HFF-Myc (cell line): ENCODE results near the gene NAPA.

Source experiments
- DNase-seq: peaks from one replicate; pipeline ENCODE4 v3.0.0-alpha.2; 2011; ENCODE audit warnings: low read depth; ENCODE audit errors: extremely low read depth
- H3K4me3 ChIP-seq: replicated peaks from 2 replicates; pipeline ENCODE4 v1.5.1; 2011; ENCODE audit warnings: low read depth, mild to moderate bottlenecking, control low read depth, low read length
- CTCF ChIP-seq: IDR thresholded peaks from 2 replicates; pipeline ENCODE4 v1.5.1; 2012; ENCODE audit warnings: mild to moderate bottlenecking, low read depth, low read length, control low read depth; ENCODE audit errors: missing control alignments

The NAPA gene

GRCh38 chr19:47529018-47529742 is 14.3 kb upstream of the NAPA start:
- no peak for DNase-seq
- H3K4me3 ChIP-seq = no peak overlapping the region
- no peak for TF ChIP-seq CTCF

- no peak for TF ChIP-seq CTCF
- no peak overlapping the region for H3K4me3 ChIP-seq
- no peak for DNase-seq
These were observed 11.9 kb upstream of the NAPA start for GRCh38 chr19:47526798-47527197.

- no peak for DNase-seq
- no peak overlapping the region for H3K4me3 ChIP-seq
- TF ChIP-seq CTCF = no peak
These were observed 8.6 kb upstream of the NAPA start for GRCh38 chr19:47523473-47523872.

- no peak for TF ChIP-seq CTCF
- no peak for DNase-seq
- no peak overlapping the region for H3K4me3 ChIP-seq
These were observed 6.8 kb upstream of the NAPA start for GRCh38 chr19:47521473-47522180.

- no peak for DNase-seq
- no peak overlapping the region for H3K4me3 ChIP-seq
- TF ChIP-seq CTCF = no peak
These were observed 6.0 kb upstream of the NAPA start for GRCh38 chr19:47520839-47521238.

- no peak overlapping the region for H3K4me3 ChIP-seq
- DNase-seq = no peak
- no peak for TF ChIP-seq CTCF
These were observed 5.5 kb upstream of the NAPA start for GRCh38 chr19:47520343-47520806.

GRCh38 chr19:47518854-47519253 is 4.0 kb upstream of the NAPA start:
- no peak for DNase-seq

More at GRCh38 chr19:47518854-47519253, 4.0 kb upstream of the NAPA start:
- no peak for TF ChIP-seq CTCF
- no peak overlapping the region for H3K4me3 ChIP-seq
